Loucy (cell line): ENCODE measurements around the gene ARHGEF10L.

ENCODE experiments used
- EZH2phosphoT487 ChIP-seq: fragments of 200-600 bp; IDR thresholded peaks from 2 replicates; pipeline ENCODE4 v1.6.1; 2018; ENCODE audit warnings: antibody characterized with exemption, mild to moderate bottlenecking, moderate library complexity, borderline replicate concordance
- TF ChIP-seq, protein P1 (sequence below): fragments of 200-600 bp; sonication (generic); conservative IDR thresholded peaks from 2 replicates; pipeline ENCODE4 v1.5.1; 2014; ENCODE audit warnings: mild to moderate bottlenecking, antibody characterized with exemption, low read length

DNA sequence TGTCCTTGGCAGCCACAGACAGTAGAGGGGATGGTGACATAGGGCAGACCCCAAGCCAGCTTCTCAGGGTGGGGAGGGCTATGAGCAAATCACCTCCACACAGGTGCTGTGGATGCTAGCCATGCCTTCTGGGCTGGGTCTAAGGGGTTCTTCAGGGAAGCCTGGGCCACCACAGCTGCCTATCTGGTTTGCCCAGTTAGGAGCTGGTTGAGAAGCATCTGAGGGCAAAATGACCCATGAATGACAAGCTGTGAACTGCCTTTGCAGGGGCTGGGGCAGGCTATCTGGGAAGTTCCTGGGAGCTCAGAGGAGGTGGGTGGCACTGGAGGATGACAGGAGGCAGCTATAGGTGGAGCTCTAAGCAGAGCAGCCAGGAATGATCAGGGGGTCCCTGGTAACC lies 10.1 kb upstream of the ARHGEF10L start:
- TF ChIP-seq, protein P1, sequence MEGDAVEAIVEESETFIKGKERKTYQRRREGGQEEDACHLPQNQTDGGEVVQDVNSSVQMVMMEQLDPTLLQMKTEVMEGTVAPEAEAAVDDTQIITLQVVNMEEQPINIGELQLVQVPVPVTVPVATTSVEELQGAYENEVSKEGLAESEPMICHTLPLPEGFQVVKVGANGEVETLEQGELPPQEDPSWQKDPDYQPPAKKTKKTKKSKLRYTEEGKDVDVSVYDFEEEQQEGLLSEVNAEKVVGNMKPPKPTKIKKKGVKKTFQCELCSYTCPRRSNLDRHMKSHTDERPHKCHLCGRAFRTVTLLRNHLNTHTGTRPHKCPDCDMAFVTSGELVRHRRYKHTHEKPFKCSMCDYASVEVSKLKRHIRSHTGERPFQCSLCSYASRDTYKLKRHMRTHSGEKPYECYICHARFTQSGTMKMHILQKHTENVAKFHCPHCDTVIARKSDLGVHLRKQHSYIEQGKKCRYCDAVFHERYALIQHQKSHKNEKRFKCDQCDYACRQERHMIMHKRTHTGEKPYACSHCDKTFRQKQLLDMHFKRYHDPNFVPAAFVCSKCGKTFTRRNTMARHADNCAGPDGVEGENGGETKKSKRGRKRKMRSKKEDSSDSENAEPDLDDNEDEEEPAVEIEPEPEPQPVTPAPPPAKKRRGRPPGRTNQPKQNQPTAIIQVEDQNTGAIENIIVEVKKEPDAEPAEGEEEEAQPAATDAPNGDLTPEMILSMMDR, result no peak
- no peak for TF ChIP-seq EZH2phosphoT487
